ENCODE data around the gene MTCH1.
"Not testable (repeated sequence)": the region's sequence is repeated elsewhere in the genome, so short reads cannot be mapped to it uniquely, and the experiment has no call there.

MTCH1 gene

GRCh38 chr6:36997811-36998722 lies 12.1 kb upstream of the MTCH1 start:
- DNase-seq (ENCODE audit: low read depth): no peak

- DNase-seq (ENCODE audit: low read depth): not testable (repeated sequence)
Measured at GRCh38 chr6:36990401-36990800, 4.4 kb upstream of the MTCH1 start.

DNA sequence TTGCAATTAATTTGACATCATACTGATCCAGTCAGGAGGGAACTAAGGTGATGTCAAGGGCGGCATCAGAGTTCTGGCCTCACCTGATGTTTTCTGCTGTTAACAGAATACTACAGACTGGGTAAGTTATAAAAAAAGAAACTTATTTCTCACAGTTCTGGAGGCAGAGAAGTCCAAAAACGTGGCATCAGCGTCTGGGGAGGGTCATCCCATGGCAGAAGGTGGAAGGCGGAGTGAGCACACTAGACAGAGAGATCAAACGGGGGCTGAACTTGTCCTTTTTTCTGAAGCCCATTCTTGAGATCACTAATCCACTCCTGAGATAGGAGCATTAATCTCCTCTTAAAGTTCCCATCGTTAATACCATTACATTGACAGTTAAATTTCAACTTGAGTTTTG lies 3.3 kb upstream of the MTCH1 start:
- no peak for DNase-seq (ENCODE audit: low read depth)

- DNase-seq (ENCODE audit: low read depth): no peak
Measured at GRCh38 chr6:36986704-36987047, 680 bp upstream of the MTCH1 start.

GRCh38 chr6:36985417-36985807 lies 584 bp downstream of the MTCH1 start:
- no peak for DNase-seq (ENCODE audit: low read depth)

DNA sequence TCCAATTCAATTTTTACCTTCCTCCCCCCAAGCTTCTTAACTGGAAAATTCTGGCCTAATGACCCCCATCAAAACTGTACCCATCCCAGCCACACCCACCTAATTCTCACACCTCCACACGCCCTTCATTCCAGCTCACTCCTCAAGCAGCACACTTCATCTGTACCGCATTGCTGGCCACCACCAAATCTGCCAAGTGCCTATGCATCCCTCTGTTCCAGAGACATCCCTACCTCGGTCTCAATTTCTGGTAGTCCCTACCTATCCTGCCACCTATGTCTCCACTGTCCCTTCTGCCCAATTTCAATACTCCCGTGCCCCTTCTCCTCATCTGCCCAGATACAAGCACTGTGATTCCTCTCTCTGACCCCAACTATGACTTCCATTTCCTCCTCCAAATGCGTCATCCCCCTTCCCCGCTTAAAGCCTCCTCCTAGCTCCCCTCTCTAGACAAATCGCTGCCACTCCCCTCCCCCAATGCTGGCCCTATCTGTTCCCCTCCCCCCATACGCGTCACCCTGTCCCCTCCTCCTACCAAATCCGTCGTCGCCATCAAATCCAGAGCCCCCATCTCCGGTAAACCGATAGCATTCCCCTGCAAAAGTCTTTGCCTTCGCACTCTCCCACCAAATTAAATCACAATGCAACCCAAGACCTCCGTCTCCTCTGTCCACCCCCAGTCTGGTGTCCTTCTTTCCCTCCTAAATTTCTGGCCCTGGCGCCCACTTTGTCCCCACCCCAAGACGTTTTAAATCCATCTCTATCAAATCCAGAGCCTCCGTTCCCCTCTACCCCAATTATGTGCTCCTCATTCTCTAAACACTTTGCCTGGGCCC lies 1.2 kb downstream of the MTCH1 start:
- DNase-seq (ENCODE audit: low read depth): peak; percentile 88

DNA sequence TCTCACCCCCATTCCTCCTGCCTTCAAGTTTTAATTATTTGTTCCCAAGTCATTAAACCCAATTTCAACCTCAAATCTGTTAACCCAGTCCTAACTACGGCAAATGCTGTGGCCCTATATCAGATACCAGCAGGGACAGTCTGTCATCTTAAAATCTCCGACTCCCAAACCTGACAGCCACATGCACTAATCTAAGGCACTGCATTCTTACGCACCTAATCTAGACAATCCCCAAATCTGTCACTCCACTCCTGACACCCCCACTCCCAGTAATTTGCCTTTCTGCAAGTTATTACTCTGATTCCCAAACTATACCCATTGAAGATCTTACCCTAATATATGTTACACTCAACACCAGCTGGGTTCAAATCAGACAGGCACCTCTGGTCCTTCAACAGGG lies 2.5 kb downstream of the MTCH1 start:
- no peak for DNase-seq (ENCODE audit: low read depth)

DNA sequence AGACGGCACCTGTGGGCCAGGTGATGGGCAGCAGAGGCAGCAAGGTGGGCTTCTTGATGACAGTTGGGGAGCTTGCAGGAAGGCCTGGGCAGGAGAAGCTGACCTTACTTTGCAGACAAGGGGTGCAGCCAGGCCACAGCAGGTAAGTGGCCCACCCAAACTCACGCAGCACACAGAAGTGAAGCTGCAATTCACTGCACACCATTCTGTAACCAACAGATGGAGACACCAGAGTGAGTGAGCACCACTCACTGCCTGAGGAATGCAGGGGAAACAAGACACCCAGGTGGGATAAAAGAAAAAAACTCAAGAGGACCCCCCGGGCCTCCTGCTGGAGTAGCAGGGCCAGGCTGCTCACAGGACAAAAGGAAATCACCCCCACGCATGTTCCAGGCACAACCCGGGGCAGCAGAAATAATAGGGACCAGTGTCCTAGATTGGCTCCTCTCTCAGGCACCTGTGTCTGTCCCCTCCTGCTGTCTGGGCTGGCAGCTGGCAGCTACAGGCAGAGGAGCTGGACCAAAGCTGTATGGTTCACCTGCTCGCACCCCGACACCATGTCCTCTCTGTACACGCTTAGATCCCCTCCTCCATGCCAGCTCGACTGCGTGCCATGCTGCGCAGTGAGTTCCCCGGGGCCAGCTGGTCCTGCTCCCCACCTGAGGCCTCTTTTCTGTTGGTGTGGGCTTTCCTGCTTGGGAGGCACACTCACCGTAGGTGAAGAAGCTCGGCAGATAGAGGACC lies 4.9 kb downstream of the MTCH1 start:
- DNase-seq (ENCODE audit: low read depth): no peak

DNA sequence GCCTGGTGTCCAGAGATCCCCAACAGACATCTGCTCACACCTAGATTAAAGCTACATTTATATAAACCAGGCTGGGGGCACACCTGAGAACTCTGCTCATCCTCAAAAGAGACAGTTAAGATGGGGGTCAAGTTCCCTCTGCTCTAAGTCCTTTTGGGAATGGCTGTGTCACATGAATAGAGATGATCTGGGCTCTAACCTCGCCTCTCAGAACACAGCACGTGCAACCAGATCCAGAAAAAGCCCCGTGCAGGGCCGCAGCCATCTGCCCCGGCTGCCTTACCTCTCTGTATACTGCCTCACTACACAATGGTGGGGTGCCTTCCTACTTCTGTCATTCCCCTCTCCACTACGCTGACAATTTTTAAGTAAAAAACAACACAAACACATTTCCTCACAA lies 5.9 kb downstream of the MTCH1 start:
- no peak for DNase-seq (ENCODE audit: low read depth)

DNA sequence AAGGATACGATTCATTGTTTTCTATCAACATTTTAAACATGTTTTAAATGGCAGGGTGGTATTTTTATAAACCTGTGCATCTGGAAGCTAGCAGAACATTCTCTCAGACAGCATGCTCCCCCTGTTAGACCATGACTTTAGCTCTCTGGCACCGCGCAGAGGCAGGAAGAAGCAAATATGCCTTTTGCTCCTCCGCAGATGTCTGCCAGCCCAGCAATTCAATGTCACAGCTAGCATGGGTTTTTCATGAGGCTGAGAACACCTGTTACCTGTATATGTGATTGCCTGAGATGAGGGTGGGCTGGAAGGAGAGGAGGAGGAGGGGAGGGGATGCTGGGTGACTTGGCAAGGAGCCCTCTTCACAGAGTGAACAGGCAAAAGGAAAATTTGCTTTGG lies 6.7 kb downstream of the MTCH1 start:
- DNase-seq (ENCODE audit: low read depth): peak; percentile 68

DNA sequence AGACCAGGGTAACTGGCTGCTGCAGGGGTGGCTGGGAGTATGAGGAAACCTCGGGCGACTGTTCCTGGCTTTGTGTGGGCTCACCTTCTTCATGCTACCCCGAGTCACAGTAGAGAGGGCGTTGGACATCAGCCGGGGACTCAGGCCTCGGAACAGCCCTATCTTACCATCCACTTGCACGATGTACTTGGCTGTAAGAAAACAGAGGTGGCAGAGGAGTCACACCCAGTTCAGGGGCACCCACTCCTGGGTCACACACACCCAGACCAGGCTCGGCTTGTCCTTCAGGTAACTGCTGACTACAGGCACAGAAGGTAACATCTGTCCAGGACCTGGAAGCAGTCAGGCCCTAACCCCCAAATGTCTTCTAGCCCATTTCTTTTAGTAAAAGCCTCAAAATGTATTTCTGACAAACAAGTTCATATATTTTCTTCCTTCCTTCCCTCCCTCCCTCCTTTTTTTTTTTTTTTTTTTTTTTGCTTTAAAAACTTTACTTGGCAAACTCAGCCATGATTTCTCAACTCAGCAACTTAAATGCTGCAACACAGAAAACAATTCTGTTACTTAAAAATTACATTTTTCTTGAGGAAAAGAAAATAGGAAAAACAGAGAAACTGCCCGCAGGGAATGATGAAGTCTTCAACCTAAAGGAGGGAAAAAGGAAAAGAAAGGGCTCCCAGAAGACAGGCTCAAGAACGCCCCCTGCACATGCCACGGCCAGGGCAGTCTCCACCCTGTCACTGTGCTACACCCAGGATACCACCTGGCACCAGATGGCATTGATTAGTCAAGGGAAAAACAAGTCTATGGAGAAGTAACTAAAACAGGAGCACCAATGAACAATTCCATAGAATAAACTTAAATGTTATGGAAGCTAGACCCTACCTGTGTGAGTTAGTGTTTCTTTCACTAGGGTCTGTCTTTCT lies 7.3 kb downstream of the MTCH1 start:
- no peak for DNase-seq (ENCODE audit: low read depth)

DNA sequence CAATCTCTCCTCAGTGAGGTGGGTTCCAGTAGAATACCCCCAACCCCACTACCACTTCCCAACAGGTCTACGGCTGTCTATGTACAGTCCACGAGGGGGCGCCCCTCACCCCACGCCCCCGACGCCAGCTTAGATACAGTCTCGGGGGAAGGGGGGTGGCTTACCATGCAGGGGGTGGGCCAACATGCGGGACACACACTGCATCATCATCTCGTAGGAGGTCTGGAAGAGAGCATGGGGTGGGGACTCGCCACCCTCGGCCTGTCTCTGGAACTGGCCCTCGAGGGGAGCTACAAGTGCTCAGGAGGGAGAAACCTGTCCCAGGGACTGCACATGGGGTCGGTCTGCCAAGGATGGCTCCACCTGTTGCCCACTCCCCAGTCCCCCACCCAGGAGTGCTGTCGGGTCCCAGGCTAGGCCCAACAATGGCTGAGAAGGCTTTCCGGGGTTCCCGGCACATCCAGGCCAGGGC lies 8.5 kb downstream of the MTCH1 start:
- DNase-seq (ENCODE audit: low read depth): no peak

GRCh38 chr6:36976931-36977330 lies 9.1 kb downstream of the MTCH1 start:
- no peak for DNase-seq (ENCODE audit: low read depth)

DNA sequence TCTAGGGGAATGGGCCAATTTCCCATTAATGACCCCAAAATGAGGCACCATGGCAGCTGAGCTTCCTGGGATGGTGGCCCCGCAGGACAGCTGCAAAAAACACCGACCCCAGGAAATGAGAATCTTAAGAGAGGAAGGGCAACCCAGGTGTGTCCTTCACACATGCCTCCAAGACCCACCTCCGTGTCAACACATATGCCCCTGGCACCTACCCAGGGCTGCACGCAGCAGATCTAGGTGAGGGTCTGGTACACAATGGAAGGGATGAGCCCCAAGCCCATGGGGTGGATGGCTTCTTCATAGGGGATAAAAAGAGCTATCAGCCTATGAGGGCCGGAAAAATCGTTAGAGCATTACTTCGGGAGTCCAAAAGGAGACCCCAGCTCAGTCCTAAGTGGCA lies 9.5 kb downstream of the MTCH1 start:
- no peak for DNase-seq (ENCODE audit: low read depth)

DNA sequence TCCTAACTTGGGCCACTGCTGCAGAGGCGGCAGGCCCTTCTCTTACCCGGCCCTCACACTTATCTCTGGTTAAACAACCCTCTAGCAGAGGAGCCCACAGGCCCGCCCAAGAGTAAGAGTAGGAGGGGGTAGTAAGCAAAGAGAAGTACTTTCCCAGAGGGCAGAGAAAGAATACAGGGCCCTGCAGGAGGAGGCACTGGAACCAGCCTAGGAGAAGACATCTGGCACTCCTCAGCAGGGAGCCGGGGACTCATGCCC lies 10.1 kb downstream of the MTCH1 start:
- no peak for DNase-seq (ENCODE audit: low read depth)

- DNase-seq (ENCODE audit: low read depth): no peak
Measured at GRCh38 chr6:36975231-36976006, 10.6 kb downstream of the MTCH1 start.

GRCh38 chr6:36973647-36974046 lies 12.3 kb downstream of the MTCH1 start:
- no peak for DNase-seq (ENCODE audit: low read depth)

GRCh38 chr6:36973190-36973589 lies 12.8 kb downstream of the MTCH1 start:
- DNase-seq (ENCODE audit: low read depth): no peak

- no peak for DNase-seq (ENCODE audit: low read depth)
Measured at GRCh38 chr6:36971921-36972673, 13.9 kb downstream of the MTCH1 start.
